Fibroblast of peridontal ligament (primary cell): ENCODE measurements around the gene SLC29A4.
"Not testable (repeated sequence)": the region's sequence is repeated elsewhere in the genome, so short reads cannot be mapped to it uniquely, and the experiment has no call there.

Experiments
- DNase-seq: peaks from one replicate; pipeline ENCODE4 v3.0.0-alpha.2; 2010; ENCODE audit errors: extremely low read depth

Gene SLC29A4

DNA sequence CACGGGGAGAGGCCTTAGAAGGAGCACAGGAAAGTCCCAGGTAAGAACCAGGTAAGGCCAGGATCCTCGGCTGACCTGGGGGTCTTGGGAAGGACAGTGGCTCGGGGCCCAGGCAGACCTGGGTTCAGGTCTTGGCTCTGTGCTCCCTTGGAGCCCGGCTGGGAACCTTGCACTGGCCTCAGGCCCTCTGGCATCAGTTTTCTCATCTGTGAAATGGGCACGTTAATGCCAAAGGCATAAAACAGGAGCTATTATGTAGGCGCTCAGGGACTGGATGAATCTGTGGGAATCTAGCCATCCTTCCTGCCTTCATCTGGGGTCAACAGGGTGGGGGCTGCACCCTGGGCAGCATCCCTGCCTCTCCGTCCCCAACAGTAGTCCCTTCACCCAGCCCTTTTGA is 8.3 kb upstream of the SLC29A4 start:
- no peak for DNase-seq

DNA sequence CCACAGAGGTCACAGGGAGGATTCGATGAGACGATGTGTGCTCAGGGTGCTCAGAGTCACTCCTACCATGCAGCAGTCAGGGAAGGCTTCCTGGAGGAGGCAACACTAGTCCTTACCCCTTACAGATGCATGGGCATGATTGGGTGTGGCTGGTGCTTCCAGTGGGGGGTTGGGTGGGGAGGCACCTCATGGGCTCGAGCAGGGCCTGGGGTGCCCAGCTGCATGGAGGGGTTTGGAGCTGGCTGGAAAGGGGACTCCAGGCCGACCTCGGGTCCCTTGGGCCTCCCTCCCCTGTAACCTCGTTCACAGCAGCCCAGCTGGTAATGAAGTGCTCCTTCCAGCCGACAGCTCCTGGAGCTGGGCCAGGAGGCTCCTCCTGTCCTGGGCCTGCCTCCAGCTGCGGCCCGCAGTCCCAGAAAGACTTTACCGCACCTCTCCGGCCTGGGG is 7.7 kb upstream of the SLC29A4 start:
- DNase-seq, result not testable (repeated sequence)

DNA sequence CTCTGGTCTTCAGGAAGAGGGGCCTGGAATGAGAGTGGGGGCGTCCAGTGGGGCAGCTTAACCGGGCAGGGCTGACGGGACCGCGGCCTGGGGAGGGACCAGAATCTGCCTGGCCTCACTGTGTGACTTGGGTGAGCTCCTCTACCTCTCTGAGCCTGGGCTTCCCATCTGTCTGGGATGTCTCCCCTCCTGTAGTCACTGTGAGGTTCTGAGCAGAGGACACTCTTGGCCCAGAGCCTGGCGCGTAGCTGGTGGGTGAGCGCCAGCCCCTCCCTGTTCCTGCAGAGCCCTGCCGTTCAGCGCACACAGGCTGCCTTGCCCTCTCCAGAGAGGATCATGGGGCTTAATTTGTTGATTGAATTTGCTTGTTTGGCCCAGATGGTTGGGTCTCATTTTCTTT is 7.2 kb upstream of the SLC29A4 start:
- not testable (repeated sequence) for DNase-seq

DNA sequence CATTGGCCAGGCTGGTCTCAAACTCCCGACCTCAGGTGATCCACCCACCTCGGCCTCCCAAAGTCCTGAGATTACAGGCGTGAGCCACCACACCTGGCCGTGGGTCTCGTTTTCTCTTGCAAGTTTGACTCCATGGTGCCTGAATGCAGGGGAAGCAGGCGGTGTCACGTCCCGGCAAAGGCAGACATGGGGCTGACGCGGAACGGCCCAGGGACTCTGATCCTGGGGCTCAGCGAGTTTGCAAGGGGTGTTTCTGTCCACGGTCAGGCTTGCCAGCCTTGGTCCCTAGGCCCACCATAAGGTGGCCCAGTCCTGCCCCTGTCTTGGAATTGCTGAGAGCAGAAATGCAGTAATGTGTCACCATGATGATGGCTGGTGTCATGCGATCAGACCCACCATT is 6.6 kb upstream of the SLC29A4 start:
- not testable (repeated sequence) for DNase-seq

DNA sequence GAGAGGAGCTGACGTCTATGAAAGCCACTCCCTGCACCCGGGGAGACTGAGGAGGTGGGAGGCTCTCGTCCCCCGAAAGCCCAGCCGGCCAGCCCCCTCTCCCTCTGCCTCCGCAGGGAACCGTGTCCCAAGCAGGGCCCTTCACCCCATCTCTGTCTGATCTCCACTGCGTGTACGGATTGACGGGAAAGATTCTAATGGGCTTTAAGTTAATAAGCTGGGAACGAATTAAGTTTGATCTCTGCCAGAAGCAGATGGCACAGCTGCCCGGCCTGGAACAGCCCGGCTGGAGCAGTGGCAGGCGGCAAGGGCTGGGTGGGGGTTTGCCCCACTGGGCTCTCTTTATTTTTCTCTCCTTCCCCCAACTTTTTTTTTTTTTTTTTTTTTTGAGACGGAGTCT is 6.1 kb upstream of the SLC29A4 start:
- no peak for DNase-seq

DNA sequence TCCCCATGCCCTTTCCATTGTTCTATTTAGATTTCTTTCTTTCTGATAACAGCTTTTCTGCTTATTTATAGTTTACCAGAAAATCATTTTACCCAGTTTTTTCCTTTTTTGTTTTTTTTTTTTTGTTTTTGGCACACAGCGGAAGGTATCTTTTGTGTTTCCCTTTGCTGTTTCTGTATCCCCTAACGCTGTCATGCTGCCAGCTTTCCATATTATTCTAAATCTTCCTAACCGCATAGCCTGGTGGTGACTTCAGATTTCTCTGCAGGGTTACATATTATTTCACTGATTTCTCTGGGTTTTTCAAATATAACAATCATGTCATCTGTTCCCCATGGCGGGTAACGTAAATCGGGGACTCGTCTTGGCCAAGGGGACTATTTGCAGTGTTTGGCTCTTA is 4.0 kb upstream of the SLC29A4 start:
- peak; percentile 52 for DNase-seq

DNA sequence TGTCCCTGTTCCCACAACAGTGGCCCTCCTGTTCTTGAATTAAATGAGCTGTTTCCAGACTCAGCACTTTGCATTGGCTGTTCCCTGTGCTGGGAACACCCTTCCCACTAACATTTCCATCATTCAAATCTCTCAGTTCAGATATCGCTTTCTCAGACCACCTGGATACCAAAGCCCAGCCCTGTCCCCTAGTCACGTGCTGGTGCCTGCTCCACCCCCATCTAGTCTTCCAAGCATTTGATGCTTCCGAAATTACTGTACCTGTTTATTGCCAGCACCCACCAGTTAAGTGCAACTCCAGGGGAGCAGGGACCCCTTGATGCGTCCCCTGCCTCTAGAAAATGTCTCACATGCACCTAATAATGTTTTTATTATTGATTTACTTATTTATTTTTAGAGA is 3.0 kb upstream of the SLC29A4 start:
- DNase-seq, result no peak

DNA sequence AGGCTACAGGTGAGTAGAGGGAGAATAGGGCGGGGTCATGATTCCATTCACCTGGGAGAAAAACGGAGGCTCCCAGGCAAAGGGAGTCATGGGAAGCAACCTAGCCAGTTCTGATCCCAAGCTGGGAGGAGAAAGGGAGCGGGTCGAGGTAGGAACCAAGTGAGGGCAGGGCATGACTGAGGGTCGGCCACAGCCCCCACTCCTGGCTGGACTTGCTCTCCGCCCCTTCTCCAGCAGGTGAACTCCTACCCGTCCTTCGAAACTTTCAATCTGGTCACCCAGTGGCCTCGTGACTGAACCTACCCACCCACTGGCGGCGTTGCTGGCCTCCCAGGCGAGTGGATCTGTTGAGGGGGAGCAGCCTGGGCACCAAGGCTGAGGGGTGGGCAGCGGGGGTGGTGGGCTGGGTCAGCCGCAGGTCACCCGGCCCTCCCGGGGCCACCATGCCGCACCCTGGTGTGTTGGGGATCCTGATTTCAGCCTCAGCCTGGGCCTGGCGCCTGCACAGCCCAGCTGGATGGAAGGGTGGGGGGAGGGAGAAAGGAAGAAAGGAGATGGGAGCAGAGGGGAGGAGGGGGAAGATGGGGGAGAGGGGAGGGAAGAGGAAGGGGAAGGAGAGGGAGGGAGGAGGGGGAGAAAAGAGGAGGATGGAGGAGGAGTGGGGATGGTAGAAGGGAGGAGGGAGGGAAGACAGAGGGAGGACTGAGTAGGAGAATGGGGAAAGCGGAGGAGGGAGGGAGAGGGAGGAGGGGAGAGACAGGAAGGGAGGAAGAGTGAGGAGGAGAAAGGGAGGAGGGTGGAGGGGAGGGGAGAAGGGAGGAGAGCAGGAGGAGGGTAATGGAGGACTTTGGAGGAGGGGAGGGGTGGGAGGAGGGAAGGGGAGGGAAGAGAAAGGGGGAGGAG is 894 bp upstream of the SLC29A4 start:
- DNase-seq, result not testable (repeated sequence)

DNA sequence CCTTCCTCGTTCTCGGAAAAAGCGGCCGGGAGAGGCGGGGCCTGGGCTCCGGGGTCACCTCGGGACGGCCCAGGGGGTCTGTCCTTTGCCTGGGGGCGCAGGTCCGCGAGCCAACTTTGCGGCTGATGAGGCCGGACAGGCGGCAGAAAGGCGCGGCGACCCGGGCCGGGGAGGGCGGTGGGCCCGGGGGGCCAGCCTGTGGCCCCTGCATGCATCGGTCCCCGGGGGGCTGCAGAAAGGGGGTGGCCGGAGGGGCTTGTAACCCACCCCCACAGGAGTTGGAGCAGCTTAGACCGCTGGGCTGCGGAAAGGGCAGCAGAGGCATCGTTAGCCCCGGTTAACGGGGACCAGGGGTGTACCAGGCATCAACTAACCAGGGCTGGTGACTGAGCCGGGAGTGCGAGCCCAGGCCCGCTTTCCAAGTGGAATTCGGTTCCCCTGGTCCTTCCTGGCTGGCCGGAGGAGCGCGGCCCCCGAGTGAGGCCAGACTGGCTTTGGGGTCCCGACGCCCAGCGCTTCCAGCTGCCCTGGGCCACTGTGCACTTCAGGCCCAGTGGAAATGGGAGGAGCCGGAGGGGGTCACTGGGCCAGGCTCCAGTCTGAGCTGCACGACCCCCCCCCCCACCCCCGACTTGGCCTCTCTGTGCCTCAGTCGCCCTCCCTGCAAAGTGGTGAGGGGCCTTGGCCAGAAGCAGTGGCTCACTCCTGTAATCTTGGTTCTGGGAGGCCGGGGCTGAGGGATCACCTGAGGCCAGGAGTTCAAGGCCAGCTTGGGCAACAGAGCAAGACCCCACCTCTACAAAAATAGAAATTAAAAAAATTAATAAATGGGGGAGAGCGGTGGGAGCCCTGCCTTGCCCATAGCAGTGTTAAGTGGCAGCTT is 919 bp downstream of the SLC29A4 start:
- no peak for DNase-seq

DNA sequence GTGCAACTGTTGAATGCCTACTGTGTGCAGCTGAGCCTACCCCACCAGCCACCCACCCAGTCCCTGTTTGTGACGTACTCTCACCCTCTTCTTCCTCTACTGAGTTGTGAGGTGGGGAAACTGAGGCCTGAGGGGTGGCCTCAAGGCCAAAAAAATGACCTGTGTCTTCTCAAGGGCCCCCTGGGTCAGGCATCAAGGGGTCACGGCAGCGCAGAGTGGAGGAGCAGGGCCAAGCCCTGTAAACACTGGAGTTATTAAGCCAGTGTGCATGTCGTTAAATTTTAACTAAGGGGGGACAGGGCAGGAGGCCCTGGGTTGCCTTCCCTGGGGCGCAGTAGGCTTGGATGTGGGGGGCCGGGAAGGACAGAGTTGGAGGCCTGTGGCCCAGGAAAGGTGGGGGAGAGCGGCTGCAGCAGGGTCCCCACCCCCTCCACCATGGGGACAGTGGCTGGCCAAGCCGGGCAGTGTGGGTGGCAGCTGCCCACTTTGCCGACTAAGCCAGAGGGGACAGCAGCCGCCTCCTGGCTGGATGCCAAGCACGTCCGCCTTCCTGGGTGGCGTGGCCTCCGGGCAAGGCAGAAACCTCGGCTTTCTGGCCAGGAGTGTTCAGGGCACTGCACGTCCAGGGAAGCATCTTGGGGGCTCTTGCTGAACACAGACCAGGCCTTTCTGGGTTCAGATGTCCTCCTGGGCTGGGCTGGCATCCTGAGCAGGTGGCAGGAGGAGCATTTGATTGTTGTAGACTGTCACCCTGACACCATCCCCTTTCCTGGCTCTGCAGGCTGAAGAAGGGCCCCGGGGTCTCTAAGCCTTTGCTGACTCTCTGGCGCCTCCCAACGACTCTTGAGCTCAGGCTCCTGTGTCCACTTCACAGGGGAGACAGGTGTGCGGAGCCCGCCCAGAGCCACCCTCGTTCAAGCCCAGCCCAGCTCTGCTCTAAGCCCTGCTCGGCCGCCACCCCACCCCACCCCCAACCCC is 1.9 kb downstream of the SLC29A4 start:
- DNase-seq, result no peak

DNA sequence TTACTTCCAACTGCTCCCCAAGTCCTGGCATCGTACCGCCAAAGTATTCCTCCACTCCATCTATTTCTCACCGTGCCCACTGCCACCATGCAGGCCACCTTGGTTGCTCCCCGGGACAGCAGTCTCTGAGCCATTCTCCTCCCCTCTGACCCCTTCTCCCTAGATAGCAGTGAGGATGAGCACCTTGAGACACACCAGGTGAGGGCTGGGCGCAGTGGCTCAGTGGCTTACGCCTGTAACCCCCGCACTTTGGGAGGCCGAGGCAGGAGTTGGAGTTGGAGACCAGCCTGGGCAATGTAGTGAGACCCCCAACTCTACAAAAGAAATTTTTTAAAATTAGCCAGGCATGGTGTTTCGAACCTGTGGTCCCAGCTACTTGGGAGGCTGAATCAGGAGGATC is 4.2 kb downstream of the SLC29A4 start:
- DNase-seq, result no peak

DNA sequence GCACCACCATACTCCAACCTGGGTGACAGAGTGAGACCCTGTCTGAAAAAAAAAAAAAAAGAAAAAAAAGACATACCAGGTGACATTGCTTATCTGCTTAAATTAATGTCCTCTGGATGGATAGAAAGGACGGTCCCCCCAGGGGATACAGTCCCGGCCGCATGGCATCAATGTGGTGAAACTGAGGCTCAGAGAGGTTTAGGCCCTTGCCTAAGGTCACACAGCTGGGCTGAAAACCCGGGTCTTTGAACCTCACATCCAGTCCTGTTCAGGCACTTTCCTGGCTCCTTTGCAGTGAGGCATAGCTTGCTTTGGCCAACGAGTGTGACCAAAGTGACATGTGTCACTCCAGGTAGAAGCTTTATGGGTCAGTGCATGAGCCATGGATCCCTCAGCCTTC is 4.6 kb downstream of the SLC29A4 start:
- DNase-seq, result not testable (repeated sequence)

DNA sequence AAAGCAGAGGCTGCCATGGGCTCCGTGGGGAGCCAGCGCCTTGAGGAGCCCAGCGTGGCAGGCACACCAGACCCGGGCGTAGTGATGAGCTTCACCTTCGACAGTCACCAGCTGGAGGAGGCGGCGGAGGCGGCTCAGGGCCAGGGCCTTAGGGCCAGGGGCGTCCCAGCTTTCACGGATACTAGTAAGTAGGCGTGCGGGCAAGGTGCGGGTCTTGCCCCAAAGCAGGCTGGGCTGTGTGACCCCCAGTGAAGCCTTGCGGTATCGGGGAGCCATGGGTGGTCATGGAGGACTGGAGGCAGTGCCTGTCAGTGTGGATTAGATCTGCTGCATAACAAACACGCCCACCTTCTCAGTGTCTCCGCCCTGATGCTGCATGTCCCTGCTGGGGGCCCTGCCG is 5.1 kb downstream of the SLC29A4 start:
- no peak for DNase-seq

DNA sequence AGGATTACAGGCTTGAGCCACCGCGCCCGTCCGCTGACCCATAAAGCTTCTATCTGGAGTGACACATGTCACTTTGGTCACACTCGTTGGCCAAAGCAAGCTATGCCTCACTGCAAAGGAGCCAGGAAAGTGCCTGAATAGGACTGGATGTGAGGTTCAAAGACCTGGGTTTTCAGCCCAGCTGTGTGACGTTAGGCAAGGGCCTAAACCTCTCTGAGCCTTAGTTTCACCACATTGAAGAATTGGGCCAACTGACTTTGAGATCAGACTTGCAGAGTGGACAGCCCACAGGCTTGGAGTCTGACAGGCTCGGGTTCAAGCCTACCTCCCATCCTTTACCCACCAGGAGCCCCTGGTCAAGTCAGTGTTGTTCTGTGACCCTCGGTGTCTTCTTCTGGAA is 5.8 kb downstream of the SLC29A4 start:
- not testable (repeated sequence) for DNase-seq

DNA sequence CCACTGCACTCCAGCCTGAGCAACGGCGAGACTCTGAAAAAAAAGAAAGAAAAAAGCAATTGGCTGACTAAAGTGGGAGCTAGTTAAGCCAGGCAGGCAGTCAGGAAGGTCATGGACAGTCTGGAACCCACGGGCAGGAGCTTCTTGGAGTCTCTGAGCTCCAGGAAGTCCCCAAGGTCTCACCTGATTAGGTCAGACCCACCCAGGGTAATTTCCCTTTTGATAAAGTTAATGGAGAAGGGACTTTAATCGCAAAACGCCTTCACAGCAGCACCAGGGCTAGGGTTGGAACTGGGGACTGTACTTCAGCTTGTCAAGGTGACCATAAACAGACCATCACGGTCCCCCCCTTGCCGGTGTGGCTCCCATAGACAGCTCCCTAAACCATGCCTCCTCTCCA is 6.6 kb downstream of the SLC29A4 start:
- DNase-seq, result no peak

DNA sequence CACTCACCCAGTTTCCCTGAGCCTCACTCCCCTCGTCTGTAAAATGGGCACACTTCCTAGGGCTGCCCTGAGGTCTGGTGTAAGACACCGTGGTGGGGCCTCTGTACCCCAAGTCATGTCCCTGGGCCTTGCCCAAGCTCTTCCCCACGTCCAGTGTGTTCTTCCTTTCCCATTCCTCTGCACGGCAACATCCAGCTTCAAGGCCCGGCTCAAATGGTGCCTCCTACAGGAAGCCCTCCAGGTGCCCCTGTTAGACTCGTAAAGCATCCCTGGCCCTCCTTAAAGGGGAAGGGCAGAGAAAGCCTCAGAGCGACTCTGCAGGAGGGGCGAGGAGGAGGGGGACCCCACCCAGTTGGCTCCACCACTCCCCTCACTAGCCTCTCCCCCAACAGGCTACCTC is 8.6 kb downstream of the SLC29A4 start:
- DNase-seq, result no peak

DNA sequence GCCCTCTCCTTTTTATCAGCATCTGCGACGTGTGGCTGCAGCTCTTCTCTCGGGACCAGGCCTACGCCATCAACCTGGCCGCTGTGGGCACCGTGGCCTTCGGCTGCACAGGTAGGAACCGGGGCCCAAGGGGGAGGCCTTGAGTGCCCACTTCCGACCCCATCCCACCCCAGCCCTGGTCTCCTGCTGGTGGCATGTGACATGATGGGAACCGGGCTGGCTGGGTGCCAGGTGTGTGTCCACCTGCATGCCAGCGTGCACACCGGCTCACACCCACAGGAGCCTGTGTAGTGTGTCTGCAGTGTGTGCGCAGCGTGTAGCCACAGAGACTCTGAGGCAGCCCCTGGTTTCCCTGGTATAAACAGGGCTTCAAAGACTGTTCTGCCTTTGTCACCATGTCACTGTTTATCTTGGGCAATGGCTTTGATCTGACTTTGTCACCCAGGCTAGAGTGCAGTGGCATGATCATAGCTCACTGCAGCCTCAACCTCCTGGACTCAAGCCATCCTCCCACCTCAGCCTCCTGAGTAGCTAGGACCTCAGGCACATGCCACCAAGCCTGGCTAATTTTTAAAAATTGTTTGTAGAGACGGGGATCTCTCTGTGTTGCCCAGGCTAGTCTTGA is 9.1 kb downstream of the SLC29A4 start:
- DNase-seq, result not testable (repeated sequence)

DNA sequence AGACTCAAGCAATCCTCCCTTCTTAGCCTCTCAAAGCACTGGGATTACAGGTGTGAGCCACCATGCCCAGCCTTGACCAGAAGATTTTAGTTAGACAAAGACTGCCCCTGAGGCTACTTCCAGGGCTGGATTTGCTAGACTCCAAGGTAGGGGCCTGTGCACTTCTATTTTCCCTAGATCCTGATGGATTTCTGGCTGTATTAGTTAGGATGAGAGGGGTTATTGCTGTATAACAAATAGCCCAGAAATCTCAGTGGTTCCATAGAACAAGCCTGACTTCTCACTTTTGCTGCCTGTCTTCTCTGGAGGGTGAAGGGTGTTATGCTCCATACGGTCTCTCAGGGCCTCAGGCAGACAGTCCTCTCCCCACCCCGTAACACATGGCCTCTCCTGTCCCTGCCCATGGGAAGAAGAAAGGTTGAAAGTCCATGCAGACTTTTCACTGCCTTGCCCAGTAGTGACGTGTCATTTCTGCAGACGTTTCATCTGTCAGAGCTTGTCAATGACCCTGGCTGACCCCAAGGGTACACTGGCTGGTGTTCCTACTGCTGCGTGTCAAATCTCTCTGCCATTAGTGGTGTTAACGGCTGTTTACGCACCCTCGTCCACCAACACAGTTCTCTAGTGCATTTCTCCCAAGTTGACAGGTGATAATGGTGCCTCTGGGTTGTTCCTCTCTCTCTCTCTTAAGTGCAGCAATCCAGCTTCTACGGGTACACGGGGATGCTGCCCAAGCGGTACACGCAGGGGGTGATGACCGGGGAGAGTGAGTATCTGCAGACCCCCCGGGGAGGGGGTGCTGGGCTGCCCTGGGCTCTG is 11.6 kb downstream of the SLC29A4 start:
- DNase-seq, result no peak

DNA sequence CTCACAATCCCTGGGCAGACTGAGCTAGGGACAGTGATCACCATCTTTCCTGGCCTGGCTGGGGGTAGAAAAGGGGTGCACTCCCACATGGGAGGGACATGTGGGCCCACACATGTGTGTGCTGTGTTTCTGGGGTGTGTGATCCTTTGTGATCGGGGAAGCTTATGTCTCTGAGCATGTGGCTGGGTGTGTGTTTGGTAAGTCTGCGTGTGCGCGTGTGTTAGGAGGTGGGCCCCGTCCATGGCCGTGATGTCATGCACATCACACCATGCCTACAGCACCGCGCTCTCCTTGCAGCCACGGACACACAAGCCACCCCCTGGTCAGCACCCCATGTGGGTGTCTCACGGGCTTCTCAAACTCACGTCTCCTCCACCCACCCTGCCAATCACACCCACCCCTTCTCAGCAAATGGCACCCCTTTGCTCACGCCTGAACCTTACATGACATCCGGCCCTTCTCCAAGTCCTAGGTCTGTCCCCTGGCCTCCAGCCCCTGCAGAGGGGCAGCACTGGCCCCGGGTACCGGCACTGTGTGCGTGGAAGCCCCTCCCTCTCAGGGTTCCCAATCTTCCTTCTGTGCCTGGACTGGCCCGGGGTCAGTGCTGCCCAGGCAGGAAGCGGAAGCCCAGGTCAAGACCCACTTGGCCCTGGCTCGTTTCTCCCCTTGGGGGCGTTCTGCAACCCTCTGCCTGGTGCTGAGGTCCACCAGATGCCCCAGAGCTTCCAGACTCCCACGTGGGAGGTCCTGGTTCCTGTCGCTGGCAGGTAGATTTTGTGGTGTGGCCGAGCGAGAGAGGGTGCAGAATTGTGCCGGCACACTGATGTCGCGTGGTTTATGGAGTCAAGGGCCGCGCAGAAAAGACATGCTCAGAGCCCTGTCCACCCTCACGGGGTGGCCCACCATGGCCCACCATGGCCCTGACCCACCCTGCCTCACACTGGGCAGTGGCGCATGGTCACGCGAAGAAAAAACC is 12.6 kb downstream of the SLC29A4 start:
- no peak for DNase-seq
